ENCODE results near the gene PDXP.

GRCh38 chr22:37713761-37714160 lies 55.2 kb downstream of the PDXP start:
- TF ChIP-seq CTCF (IDR thresholded peaks at IDR 0.05) (no peak), ZFX (IDR thresholded peaks at IDR 0.05; ENCODE audit: borderline replicate concordance) (no peak)
